ENCODE measurements around the gene HECTD2. TPM values are rescaled to one million over a fixed set of nuclear protein-coding genes. Genes with fewer than 3 reads are reported as not detected.

The HECTD2 gene
- total RNA-seq, 2 experiments from 2014 or later = 0.92 to 1.0 TPM

DNA sequence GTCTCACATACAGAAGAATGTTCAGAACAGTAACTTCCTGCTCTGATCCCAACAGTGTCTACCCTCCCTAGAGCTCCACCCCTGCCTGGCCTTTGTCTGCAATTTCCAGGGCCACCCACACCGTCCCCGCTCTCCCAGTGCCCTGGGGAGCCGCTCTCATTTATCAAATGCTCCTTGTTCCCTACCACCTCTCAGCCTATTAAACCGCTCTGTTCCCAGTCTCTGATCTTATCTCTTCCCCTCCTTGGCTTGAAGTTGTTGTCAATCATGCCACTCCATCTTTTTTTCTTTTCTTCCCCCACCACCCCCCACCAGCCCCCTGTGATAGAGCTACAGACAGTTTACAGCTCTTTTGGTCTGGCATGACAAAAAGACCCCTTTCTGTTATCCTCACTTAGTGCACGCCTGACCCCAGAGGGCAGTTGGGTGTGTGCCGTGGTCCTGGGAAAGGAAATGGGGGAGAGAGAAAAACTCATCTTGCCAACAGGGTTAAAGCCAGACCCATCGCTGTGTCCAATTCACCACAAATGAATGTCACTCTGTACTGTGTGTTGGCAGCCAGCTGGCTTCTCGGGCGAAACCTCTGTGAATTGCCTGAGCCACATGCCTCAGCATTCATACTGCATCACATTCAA lies 28.8 kb upstream of the HECTD2 start:
- ChIA-PET POLR2A (no interaction called here), CTCF (no interaction called here)
- Mint-ChIP-seq H3K27ac (no peak overlapping the region), H3K36me3 (ENCODE audit: low read depth) (no peaks in the 10 kb centered on the region), H3K27me3 (peaks cover 30% of the 10 kb centered on the region), H3K9me3 (peaks cover 4% of the 10 kb centered on the region), H3K4me1 (ENCODE audit: low read depth) (peaks cover 31% of the 10 kb centered on the region), H3K4me3 (no peak overlapping the region)
- ATAC-seq (ENCODE audit: poor library complexity) = no peak
- Histone ChIP-seq H3K9me3 (ENCODE audit: control insufficient read depth in 1 of 2, insufficient read depth in 1 of 2, low read length in 2 of 2) (peaks cover 0 to 17% of the 10 kb centered on the region in 2 experiments), H3K27me3 (ENCODE audit: control insufficient read depth in 1 of 2, insufficient read depth in 2 of 2, low read length in 2 of 2) (peaks cover 0 to 8% of the 10 kb centered on the region in 2 experiments), H3K27ac (ENCODE audit: low read depth in 1 of 2, low read length in 2 of 2) (no peak overlapping the region), H3K4me1 (ENCODE audit: insufficient read depth, low read length) (peaks cover 11% of the 10 kb centered on the region), H3K36me3 (ENCODE audit: insufficient read depth, low read length) (no peaks in the 10 kb centered on the region), H3K4me3 (ENCODE audit: low read length) (no peak overlapping the region)
- DNase-seq = no peak
- intact Hi-C loops (cut with DNase I, micrococcal nuclease) = loop anchor here in 1 of 2 experiments (10.0 kb wide), 2 partner anchors 373 to 377 kb away; no protein-coding TSS in a partner anchor
- TF ChIP-seq, protein P1, sequence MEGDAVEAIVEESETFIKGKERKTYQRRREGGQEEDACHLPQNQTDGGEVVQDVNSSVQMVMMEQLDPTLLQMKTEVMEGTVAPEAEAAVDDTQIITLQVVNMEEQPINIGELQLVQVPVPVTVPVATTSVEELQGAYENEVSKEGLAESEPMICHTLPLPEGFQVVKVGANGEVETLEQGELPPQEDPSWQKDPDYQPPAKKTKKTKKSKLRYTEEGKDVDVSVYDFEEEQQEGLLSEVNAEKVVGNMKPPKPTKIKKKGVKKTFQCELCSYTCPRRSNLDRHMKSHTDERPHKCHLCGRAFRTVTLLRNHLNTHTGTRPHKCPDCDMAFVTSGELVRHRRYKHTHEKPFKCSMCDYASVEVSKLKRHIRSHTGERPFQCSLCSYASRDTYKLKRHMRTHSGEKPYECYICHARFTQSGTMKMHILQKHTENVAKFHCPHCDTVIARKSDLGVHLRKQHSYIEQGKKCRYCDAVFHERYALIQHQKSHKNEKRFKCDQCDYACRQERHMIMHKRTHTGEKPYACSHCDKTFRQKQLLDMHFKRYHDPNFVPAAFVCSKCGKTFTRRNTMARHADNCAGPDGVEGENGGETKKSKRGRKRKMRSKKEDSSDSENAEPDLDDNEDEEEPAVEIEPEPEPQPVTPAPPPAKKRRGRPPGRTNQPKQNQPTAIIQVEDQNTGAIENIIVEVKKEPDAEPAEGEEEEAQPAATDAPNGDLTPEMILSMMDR (IDR thresholded peaks at IDR 0.05) = no peak

DNA sequence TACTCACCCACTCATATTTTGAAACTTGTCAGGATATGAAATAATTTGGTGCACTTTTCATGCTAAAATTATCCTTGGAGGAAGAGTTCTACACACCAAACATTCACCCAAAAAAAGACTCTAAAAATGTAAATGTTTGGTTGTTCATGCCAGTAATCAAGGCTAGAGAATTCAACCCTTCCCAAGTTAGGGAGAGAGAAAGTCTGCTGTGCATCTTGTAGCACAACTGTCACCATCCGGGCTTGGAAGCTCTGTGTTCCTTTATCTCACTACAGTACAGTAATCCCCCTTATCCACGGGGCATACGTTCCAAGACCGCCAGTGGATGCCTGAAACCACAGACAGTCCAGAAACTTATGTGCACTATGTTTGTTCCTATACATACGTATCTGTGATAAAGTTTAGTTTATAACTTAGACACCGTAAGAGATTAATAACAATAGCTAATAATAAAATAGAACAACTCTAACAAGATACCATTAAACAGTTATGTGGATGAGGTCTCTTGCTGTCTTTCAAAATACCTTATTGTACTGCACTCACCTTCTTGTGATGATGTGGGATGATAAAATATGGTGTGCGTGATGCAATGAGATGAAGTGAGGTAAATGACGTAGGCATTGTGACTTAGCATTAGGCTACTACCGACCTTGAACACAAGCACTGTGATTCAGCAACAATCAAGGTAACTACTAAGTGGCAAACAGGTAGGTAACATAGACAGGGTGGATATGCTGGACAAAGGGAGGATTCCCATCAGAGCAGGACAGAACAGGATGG lies 24.6 kb upstream of the HECTD2 start:
- peaks cover 41% of the 10 kb centered on the region for H3K27me3 Mint-ChIP-seq

More for the DNA sequence above, 24.6 kb upstream of the HECTD2 start:
- ATAC-seq (ENCODE audit: poor library complexity) = no peak
- Histone ChIP-seq H3K4me3 (ENCODE audit: low read length) (no peak overlapping the region), H3K4me1 (ENCODE audit: insufficient read depth, low read length) (no peaks in the 10 kb centered on the region), H3K27ac (ENCODE audit: low read depth in 1 of 2, low read length in 2 of 2) (no peak overlapping the region), H3K9me3 (ENCODE audit: control insufficient read depth in 1 of 2, insufficient read depth in 1 of 2, low read length in 2 of 2) (no peaks in the 10 kb centered on the region), H3K27me3 (ENCODE audit: control insufficient read depth in 1 of 2, insufficient read depth in 2 of 2, low read length in 2 of 2) (peaks cover 0 to 18% of the 10 kb centered on the region in 2 experiments), H3K36me3 (ENCODE audit: insufficient read depth, low read length) (no peaks in the 10 kb centered on the region)
- TF ChIP-seq, protein P1 (IDR thresholded peaks at IDR 0.05) = no peak
- CTCF ChIA-PET = no interaction called here
- H3K36me3 Mint-ChIP-seq (ENCODE audit: low read depth) = no peaks in the 10 kb centered on the region
- H3K27ac Mint-ChIP-seq = no peak overlapping the region
- H3K9me3 Mint-ChIP-seq = no peaks in the 10 kb centered on the region
- no peak overlapping the region for H3K4me3 Mint-ChIP-seq
- POLR2A ChIA-PET = no interaction called here
- peaks cover 10% of the 10 kb centered on the region for H3K4me1 Mint-ChIP-seq (ENCODE audit: low read depth)
- intact Hi-C loops (cut with DNase I, micrococcal nuclease) = loop anchor here in 1 of 2 experiments (2.0 to 10.0 kb wide), 3 partner anchors 369 to 529 kb away; no protein-coding TSS in a partner anchor
- DNase-seq = no peak

Data from CD4-positive, alpha-beta T cell (primary cell).